ENCODE results near the gene MGLL.

- no peak for TF ChIP-seq EP300 (IDR thresholded peaks at IDR 0.05)
- TF ChIP-seq, protein P1, sequence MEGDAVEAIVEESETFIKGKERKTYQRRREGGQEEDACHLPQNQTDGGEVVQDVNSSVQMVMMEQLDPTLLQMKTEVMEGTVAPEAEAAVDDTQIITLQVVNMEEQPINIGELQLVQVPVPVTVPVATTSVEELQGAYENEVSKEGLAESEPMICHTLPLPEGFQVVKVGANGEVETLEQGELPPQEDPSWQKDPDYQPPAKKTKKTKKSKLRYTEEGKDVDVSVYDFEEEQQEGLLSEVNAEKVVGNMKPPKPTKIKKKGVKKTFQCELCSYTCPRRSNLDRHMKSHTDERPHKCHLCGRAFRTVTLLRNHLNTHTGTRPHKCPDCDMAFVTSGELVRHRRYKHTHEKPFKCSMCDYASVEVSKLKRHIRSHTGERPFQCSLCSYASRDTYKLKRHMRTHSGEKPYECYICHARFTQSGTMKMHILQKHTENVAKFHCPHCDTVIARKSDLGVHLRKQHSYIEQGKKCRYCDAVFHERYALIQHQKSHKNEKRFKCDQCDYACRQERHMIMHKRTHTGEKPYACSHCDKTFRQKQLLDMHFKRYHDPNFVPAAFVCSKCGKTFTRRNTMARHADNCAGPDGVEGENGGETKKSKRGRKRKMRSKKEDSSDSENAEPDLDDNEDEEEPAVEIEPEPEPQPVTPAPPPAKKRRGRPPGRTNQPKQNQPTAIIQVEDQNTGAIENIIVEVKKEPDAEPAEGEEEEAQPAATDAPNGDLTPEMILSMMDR (IDR thresholded peaks at IDR 0.05) = no peak
- no peak for TF ChIP-seq POLR2A (IDR thresholded peaks at IDR 0.05)
Measured at GRCh38 chr3:127744253-127744815, 78.0 kb downstream of the MGLL start.
